AG04450 (cell line): Measurements from ENCODE around the gene KAT6B. TPM values are rescaled to one million over a fixed set of nuclear protein-coding genes. Genes with fewer than 3 reads are reported as not detected.
"Not testable (repeated sequence)": the region's sequence is repeated elsewhere in the genome, so short reads cannot be mapped to it uniquely, and the experiment has no call there.

Experiments
- CTCF ChIA-PET: fragments of 300-600, 350-600 bp; formaldehyde crosslinking; extraction: SDS; loops from one replicate; lab custom pipeline; 2022; ENCODE audit warnings: antibody characterized with exemption, inconsistent platforms; lab: Charles Lee
- POLR2A ChIA-PET: fragments of 350-600 bp; formaldehyde crosslinking; extraction: SDS; loops from one replicate; lab custom pipeline; 2021; ENCODE audit warnings: antibody characterized with exemption, inconsistent platforms; lab: Yijun Ruan, JAX
- DNase-seq: peaks from one replicate; pipeline ENCODE4 v3.0.0-alpha.2; 2011; ENCODE audit warnings: low read depth, low spot score
- H3K27ac ChIP-seq: one replicate; pipeline ENCODE4 v1.5.1; 2012; ENCODE audit warnings: low read depth, low read length, control low read depth
- H3K27me3 ChIP-seq: one replicate; pipeline ENCODE4 v1.6.0; 2012; ENCODE audit warnings: low read length; ENCODE audit not compliant: control insufficient read depth, insufficient read depth
- H3K4me3 ChIP-seq: 2 replicates; pipeline ENCODE4 v1.5.1; 2011; ENCODE audit warnings: mild to moderate bottlenecking, low read depth, low read length, control low read depth
- H3K9me3 ChIP-seq: 2 replicates; pipeline ENCODE4 v1.5.1; 2012; ENCODE audit warnings: low read length; ENCODE audit not compliant: control insufficient read depth, insufficient read depth
- polyA plus RNA-seq: library from polyadenylated mRNA; depleted of rRNA; stranded (reverse); fragments of >200 nt; gene quantifications from 2 replicates; pipeline ENCODE4 v1.2.3, GENCODE V29; 2011
- TF ChIP-seq, protein P1 (sequence below): IDR thresholded peaks from 2 replicates; pipeline ENCODE4 v1.5.1; 2011; ENCODE audit warnings: low read depth, low read length, control low read depth, inconsistent platforms

Gene KAT6B
- polyA plus RNA-seq, 1 experiment = 10.4 TPM

DNA sequence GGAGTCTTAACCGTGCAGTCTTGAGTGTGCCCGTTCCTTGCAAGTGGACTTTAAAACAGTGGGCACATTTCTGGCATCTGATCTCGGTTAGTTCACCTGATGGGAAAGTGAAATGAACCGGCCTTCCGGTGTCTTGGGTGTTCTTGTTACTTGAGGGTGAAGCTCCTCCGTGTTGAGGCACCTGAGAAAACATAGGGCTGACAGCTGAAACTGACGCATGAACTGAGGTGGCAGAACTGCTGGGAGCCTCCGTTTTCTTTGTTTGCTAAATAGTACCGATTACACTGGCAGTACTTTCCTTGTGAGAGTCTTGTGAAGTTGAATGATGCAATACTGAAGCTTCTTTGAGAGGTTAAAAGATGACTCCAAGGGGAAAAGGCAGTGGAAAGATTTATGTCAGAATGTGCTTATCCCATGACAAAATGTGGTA, 222.3 kb downstream of the KAT6B start:
- POLR2A ChIA-PET = no interaction called here

DNA sequence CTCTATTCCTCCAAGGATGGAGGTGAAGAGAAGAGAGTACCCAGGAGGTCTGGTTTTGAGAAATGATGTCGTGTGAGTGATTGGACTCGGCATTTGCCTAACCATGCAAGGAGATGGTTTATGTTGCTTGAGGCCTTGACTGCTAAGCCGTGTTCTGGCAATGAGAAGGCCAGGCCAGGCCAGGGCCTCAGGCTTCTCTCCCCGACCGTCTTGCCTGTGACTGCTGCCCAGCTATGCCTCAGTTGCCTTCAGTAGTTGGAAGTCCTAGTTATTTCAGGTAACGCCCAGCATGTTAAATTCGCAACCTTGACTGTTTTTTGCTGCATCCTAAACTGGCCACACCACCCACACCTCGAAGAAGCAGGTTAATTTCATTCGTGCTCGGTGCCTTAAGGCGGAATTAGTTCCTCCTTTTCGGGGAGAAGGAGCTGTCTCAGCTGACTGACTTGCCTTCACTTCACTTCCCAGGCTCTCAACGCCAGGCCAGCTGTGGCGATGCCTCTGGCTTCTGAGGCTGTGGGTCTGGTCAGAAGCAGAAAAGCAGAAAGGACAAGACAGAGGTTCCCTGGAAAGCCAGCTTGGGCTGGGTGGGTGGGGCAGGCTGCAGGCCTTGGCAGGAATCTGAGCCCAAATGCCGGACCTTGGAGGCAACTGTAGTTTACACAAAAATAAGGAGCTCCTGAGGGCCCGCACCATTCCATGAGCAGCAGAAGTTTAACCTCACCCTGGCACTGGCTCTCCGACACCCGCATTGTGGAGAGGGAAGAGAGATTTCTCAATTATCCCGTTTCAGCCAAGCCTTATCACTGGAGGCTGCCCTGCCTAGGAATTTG, 223.1 kb downstream of the KAT6B start:
- no peak for DNase-seq
- CTCF ChIA-PET = no interaction called here
- Histone ChIP-seq H3K4me3 (no peak overlapping the region), H3K27me3 (peaks cover 8% of the 10 kb centered on the region), H3K9me3 (no peaks in the 10 kb centered on the region), H3K27ac (no peak overlapping the region)
- POLR2A ChIA-PET = no interaction called here
- TF ChIP-seq, protein P1, sequence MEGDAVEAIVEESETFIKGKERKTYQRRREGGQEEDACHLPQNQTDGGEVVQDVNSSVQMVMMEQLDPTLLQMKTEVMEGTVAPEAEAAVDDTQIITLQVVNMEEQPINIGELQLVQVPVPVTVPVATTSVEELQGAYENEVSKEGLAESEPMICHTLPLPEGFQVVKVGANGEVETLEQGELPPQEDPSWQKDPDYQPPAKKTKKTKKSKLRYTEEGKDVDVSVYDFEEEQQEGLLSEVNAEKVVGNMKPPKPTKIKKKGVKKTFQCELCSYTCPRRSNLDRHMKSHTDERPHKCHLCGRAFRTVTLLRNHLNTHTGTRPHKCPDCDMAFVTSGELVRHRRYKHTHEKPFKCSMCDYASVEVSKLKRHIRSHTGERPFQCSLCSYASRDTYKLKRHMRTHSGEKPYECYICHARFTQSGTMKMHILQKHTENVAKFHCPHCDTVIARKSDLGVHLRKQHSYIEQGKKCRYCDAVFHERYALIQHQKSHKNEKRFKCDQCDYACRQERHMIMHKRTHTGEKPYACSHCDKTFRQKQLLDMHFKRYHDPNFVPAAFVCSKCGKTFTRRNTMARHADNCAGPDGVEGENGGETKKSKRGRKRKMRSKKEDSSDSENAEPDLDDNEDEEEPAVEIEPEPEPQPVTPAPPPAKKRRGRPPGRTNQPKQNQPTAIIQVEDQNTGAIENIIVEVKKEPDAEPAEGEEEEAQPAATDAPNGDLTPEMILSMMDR = no peak

More for the DNA sequence above, 222.3 kb downstream of the KAT6B start:
- Histone ChIP-seq H3K9me3 (peaks cover 4% of the 10 kb centered on the region), H3K4me3 (no peak overlapping the region), H3K27ac (no peak overlapping the region), H3K27me3 (peaks cover 8% of the 10 kb centered on the region)
- TF ChIP-seq, protein P1 = no peak
- CTCF ChIA-PET = interaction anchor here (1.0 kb wide), 1 partner anchor 26 kb away, joined by 3 read pairs; no protein-coding TSS in a partner anchor
- no peak for DNase-seq

DNA sequence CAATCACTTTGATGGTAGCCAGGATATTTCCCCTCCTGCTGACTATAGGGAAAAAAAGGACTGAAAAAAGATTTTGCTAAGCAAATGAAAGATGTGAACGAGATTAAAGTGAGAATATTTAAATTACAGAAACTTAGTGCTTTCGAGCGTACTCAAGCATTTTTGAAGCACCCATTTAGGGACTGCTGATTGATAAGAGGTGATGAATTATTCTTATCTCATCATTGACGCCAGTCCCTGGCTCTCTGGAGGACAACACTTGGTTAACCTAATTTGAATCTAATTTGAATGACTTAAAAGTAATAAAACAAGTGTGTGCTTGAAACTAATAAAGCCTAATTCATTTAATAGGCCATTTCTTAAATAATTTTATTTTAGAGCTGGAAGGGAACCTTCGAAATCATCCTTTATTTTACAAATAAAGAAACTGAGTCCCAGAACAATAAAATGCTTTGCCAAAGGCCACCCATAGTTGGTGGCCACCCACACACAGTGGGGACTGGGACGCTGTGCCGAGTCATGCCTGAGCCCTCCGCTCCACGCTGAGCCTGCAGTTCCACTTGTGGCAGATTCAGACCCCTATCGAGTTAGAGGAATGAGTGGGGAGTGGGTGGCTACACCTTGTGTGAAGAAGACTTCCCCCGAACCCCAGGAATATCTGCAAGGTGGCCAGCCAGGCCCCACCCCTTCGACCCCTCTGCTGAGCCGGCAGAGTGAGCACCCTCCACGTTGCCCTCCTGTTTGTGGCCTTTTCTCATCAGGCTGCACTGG, 223.9 kb downstream of the KAT6B start:
- TF ChIP-seq, protein P1 = no peak
- CTCF ChIA-PET = no interaction called here
- no peak overlapping the region for H3K27ac ChIP-seq
- POLR2A ChIA-PET = no interaction called here
- DNase-seq = no peak
- H3K9me3 ChIP-seq = no peaks in the 10 kb centered on the region
- H3K4me3 ChIP-seq = no peak overlapping the region
- peaks cover 8% of the 10 kb centered on the region for H3K27me3 ChIP-seq

GRCh38 chr10:75051308-75051707, 224.9 kb downstream of the KAT6B start:
- H3K9me3 ChIP-seq = no peaks in the 10 kb centered on the region
- POLR2A ChIA-PET = no interaction called here
- H3K27ac ChIP-seq = no peak overlapping the region
- DNase-seq = no peak
- CTCF ChIA-PET = no interaction called here
- H3K27me3 ChIP-seq = peaks cover 6% of the 10 kb centered on the region
- TF ChIP-seq, protein P1 = no peak
- no peak overlapping the region for H3K4me3 ChIP-seq

GRCh38 chr10:75055896-75056406, 229.6 kb downstream of the KAT6B start:
- H3K9me3 ChIP-seq, DNase-seq, H3K27ac ChIP-seq, POLR2A ChIA-PET, H3K4me3 ChIP-seq, H3K27me3 ChIP-seq, CTCF ChIA-PET: not testable (repeated sequence)
